ENCODE data around the gene KLF5.

DNA sequence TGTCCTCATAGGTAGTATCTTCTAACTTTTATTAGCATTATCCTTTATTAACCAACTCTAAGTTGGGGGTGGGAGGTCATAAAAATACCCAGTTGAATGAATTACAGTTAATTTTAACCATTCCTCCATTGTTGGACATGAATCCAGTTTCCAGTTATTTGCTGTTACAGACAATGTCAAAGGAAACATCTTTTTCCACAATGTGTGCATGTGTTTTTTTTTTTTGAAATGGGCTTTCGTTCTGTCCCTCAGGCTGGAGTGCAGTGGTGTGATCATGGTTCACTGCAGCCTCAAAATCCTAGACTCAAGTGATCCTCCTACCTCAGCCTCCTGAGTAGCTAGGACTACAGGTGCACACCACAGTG is 32.0 kb downstream of the KLF5 start:
- TF ChIP-seq, protein P1, sequence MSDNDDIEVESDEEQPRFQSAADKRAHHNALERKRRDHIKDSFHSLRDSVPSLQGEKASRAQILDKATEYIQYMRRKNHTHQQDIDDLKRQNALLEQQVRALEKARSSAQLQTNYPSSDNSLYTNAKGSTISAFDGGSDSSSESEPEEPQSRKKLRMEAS (IDR thresholded peaks at IDR 0.05), result no peak
- TF ChIP-seq, protein P2, sequence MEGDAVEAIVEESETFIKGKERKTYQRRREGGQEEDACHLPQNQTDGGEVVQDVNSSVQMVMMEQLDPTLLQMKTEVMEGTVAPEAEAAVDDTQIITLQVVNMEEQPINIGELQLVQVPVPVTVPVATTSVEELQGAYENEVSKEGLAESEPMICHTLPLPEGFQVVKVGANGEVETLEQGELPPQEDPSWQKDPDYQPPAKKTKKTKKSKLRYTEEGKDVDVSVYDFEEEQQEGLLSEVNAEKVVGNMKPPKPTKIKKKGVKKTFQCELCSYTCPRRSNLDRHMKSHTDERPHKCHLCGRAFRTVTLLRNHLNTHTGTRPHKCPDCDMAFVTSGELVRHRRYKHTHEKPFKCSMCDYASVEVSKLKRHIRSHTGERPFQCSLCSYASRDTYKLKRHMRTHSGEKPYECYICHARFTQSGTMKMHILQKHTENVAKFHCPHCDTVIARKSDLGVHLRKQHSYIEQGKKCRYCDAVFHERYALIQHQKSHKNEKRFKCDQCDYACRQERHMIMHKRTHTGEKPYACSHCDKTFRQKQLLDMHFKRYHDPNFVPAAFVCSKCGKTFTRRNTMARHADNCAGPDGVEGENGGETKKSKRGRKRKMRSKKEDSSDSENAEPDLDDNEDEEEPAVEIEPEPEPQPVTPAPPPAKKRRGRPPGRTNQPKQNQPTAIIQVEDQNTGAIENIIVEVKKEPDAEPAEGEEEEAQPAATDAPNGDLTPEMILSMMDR (IDR thresholded peaks at IDR 0.05 in 2 of 3, conservative IDR thresholded peaks at IDR 0.05 in 1 of 3; ENCODE audit: borderline replicate concordance in 1 of 3, insufficient read depth in 1 of 3, low read depth in 2 of 3, low read length in 2 of 3), result no peak
- TF ChIP-seq POLR2A (IDR thresholded peaks at IDR 0.05; ENCODE audit: borderline replicate concordance, extremely low read depth, insufficient read depth, insufficient read length), result no peak
- no peak for TF ChIP-seq CBX3 (IDR thresholded peaks at IDR 0.05; ENCODE audit: low read depth)
- TF ChIP-seq TCF7L2 (IDR thresholded peaks at IDR 0.05; ENCODE audit: borderline replicate concordance, extremely low read depth, insufficient read depth, insufficient read length), result no peak
- TF ChIP-seq POLR2AphosphoS5 (IDR thresholded peaks at IDR 0.05; ENCODE audit: low read depth, low read length), result no peak
- no peak for TF ChIP-seq RAD21 (IDR thresholded peaks at IDR 0.05; ENCODE audit: low read depth)
- no peak for TF ChIP-seq EZH2 (IDR thresholded peaks at IDR 0.05)
- TF ChIP-seq SIN3A (IDR thresholded peaks at IDR 0.05; ENCODE audit: low read depth), result no peak

Data from HCT116 (cell line).